Measurements from ENCODE around the gene IRX4. TPM values are rescaled to one million over a fixed set of nuclear protein-coding genes. Genes with fewer than 3 reads are reported as not detected.
"Not testable (repeated sequence)": the region's sequence is repeated elsewhere in the genome, so short reads cannot be mapped to it uniquely, and the experiment has no call there.

IRX4 gene
- total RNA-seq, 1 donor from 2014 or later: 6.0 TPM

DNA sequence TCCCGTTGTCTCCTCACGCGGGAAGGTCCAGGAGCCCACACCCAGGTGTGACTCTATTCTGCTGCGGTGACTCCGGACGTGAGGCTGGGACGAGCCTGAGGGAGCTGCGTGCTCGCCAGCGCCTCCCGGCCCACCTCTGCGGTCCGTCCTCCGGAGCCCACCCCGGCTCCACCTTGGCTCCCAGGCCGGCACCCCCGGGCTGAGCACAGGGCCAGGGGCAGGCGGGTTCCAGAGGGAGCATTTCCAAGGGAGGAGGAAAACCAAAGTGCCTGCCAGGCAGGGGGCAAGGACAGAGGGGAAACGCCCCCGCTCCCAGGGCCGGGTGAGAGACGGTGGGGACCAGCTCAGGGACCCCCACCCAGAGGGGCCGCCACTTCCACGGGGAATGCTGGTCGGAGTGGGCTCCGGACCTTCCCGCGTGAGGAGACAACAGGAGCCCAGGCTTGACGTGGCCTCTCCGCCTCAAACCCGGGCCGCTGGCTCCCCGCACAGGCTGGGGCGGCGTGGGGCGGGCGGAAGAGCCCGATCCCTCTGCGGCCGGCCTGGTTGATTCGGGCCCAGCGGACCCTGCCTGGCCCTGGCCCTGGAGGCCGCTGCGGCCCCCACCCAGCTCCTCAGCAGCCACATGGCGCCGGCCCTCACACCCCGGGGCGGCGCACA lies 26.0 kb downstream of the IRX4 start:
- no peak for DNase-seq

DNA sequence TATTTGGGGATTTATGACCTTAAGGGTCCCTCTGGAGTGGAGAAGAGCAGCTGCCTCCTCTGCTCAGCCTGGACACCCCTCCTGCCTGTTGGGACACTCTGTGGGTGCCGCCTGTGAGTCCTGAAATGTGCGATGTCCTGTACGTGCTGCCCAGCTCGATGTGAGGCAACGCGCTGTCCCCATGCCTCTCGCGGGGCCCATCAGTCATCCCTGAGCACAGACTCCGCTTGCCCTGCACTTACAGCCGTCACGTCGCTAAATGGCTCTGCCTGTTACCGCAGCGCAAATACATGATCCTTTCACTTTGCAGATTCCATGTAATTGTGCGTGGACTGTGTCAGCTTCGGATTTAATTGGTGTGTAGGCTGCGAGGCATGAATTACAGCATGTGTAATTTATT lies 27.1 kb downstream of the IRX4 start:
- DNase-seq: no peak

GRCh38 chr5:1855075-1855474 lies 27.6 kb downstream of the IRX4 start:
- no peak for DNase-seq

DNA sequence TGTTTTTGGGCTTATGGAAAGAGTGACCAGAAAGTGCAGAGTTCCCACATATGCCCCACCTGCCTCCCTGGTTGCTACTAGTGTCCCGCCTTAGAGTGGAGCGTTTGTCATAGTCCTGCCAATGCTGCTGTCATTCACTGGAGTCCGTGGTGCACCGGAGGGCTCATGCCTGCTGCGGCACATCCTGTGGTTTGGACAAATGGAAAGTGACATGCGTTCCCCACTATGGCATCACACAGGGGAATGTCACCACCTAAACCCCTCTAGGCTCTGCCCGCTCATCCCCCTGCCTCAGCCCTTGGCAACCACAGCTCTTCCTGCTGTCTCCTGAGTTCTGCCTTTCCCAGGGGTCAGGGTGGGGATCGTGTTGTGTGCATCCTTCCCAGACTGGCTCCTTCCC lies 29.2 kb downstream of the IRX4 start:
- DNase-seq: no peak

- DNase-seq: no peak
Observed at GRCh38 chr5:1852324-1852947, 30.3 kb downstream of the IRX4 start.

DNA sequence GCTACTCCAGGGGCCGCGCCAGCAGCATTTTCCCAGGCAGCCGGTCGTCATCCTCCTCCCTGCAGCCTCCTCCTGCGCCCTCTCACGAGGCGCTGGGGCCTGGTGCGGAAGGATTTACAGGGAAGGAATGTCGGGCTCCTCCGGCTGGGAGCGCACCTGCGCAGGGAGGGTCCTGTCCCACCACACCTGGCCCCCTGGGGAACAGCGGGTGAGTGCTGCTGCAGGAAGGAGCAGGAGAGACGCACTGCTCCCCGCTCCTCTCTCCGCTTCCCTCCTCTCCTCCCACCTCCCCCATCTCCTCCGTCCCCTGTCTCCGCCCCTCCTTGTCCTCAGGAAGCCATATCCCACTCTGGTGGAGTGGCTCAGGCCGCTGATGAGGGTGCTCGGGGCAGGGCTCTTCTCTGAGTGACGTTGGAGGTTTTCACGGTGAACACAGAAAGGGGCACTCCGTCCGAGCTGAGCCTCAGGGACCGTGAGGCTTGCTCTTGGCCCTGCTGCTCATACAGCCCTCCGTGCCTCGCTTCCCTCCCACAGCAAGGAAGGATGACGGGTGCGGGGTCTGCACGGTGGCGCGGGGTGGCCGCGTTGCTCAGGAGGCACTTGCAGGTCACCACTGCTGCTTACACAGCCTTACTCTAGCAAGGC lies 31.3 kb downstream of the IRX4 start:
- no peak for DNase-seq

- no peak for DNase-seq
Observed at GRCh38 chr5:1850324-1851154, 32.2 kb downstream of the IRX4 start.

- no peak for DNase-seq
Observed at GRCh38 chr5:1847611-1848010, 35.1 kb downstream of the IRX4 start.

GRCh38 chr5:1847056-1847455 lies 35.7 kb downstream of the IRX4 start:
- no peak for DNase-seq

GRCh38 chr5:1846583-1846982 lies 36.1 kb downstream of the IRX4 start:
- no peak for DNase-seq

GRCh38 chr5:1845696-1846095 lies 37.0 kb downstream of the IRX4 start:
- DNase-seq: no peak

DNA sequence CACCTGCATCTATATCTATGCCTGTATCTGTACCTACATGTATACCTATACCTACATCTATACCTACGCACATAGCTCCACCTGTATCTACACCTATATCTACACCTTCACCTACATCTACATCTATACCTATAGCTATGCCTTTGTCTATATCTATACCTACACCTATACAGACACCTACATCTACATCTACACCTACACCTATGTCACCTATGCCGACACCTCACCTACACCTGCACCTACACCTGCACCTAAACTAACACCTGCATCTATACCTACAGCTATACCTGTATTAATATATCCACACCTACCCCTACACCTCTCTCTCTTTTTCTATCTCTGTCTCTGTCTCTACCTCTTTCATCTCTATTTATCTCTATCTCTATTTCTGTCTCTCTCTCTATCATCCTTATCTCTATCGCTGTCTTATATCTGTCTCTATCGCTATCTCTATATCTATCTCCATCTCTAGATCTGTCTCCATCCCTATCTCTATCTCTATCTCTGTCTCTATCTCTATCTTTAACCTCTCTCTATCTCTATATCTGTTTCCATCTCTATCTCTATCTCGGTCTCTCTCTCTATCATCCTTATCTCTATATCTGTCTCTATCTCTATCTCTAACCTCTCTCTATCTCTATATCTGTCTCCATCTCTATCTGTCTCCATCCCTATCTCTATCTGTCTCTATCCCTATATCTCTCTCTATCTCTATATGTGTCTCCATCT lies 37.9 kb downstream of the IRX4 start:
- DNase-seq: no peak

- not testable (repeated sequence) for DNase-seq
Observed at GRCh38 chr5:1843761-1844160, 39.0 kb downstream of the IRX4 start.

- no peak for DNase-seq
Observed at GRCh38 chr5:1842004-1842819, 40.5 kb downstream of the IRX4 start.

DNA sequence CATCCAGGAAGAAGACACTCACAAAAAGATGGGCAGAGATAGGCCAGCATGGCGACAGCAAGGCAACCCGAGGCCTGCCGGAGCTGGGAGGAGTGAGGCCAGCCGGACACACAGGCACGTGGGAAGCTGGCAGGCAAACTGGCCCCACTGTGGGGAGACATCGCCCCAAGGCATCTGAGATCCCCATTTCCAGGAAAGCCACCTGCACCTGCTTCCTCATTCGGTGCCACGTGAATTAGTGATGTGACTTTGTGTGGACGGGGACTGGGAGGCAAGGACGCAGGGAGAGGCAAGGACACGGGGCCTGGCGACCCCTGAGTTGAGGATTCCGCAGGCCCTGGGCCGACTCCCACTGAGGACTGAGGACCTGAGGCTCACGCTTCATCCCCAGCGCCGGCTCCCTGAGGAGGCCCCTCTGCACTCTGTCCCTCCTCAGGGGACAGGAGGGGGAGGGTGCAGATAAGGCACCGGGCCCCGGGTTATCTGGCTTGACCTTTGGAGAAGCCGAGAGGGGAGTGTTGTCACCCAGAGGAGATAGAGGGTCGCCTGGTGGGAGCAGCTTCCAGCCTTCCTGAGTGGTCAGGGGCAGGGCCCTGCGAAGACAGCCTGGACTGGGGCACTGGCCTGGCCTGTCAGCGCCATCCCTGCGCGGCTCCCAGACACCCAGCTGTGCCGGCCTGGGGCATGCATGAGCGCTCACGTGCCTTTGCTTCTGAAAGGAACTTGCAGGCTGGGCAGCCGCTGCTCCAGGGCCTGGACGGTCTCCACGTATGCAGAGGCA lies 41.8 kb downstream of the IRX4 start:
- DNase-seq: no peak

- DNase-seq: no peak
Observed at GRCh38 chr5:1840071-1840547, 42.6 kb downstream of the IRX4 start.

DNA sequence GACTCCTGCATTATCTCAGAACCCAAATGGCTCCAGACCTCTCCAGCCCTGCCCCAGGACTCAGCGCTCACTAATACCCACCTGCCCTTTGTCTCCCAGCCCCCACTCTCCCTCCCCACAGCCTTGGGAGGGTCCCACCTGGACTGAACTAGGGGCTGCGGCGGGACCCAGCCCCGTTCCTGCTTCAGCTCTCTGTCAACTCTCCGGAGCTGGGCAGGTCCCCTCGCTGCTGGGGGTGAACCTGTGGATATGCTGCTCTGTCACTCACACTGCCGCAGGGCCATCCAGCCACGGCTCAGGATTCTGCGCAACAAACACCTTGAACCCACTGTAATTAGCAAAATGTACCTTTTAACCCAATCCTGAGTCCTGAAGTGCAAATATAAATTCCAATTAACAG lies 44.7 kb downstream of the IRX4 start:
- no peak for DNase-seq

DNA sequence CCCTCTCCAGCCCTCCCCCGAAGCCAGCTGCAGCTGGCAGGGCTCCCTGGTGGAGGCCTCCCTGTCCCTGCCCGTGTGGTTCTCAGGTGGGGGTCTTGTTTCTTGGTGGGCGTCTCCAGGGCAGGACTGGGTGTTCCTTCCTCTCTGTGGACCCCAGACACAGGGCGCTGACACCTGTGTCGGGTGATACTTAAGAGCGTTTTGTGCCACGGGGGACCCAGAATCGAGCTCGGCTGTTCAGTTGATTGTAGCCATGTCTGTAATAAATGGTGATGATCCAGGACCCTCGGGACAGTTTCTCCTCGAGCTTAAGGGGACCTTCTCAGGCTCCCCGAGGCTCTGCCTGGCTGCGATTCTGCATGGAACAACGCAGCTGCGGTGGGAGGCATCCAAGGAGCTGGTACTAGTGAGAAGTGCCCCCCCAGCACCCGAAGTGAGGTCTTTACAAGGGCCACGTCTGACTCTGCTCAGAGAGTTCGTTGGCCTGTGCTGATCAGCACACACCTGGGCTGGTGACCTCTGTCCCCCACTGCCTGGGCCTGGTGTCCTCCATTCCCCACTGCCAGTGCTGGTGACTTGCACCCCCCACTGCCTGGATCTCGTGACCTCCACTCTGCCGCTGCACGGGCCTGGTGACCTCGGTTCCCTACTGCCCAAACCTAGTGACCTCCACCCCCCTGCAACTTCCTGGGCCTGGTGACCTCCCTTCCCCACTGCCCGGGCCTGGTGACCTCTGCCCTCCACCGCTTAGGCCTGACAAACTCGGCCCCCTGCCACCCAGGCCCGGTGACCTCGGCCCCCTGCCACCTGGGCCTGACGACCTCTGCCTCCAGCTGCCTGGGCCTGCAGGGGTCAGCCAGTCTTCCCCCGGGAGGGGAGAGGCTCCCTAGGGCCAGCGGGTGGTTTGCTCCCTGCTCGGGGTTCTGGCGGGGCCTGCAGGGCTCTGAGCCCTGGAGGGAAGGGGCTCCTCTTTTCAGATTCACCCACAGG lies 45.5 kb downstream of the IRX4 start:
- no peak for DNase-seq
